HT1080 (cell line): Measurements from ENCODE around the gene TM4SF5. TPM values are rescaled to one million over a fixed set of nuclear protein-coding genes. Genes with fewer than 3 reads are reported as not detected.
"Not testable (repeated sequence)": the region's sequence is repeated elsewhere in the genome, so short reads cannot be mapped to it uniquely, and the experiment has no call there.

ENCODE experiments used
- DNase-seq: peaks from one replicate; pipeline ENCODE4 v3.0.0-alpha.2; 2015; ENCODE audit warnings: low read depth
- total RNA-seq: library from RNA; depleted of rRNA; stranded (reverse); fragments of >200 nt; shearing (Covaris generic); gene quantifications from 2 replicates; pipeline ENCODE4 v1.2.3, GENCODE V29; 2014; rRNA removed

The TM4SF5 gene
- total RNA-seq, 1 experiment from 2014 or later, result not detected

DNA sequence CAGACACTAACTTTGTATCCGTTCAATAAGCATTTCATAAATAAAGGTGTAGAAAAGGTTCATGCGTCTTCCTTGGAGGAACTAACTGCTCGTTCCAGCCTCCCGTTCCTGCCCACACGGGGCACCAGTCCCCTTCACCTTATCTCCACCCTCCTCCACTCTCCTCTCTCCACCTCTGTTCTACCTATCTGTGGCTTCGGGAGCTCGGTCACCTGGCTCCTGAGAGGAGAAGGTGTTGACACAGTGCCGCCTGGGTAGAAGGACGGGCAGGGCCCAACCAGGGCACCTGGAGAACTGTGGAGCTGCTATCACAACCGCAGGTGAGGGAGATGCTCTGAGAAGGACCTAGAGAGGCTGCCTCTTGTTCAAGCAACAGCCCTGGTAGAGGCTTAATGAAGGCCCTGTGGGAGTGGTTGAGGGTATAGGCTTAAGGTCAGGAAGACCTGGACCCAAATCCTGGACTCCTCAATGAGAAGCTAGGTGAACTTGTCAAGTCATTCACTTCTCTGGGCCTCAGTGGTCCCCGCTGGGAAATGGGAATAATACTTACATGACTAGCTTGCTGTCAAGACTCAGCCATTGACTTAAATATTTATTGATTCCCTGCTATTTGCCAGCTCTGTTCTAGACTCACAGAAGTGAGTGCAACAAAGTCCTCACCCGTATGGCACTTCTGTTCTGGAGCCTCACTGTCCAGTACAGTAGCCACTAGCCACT lies 51.8 kb downstream of the TM4SF5 start:
- no peak for DNase-seq

DNA sequence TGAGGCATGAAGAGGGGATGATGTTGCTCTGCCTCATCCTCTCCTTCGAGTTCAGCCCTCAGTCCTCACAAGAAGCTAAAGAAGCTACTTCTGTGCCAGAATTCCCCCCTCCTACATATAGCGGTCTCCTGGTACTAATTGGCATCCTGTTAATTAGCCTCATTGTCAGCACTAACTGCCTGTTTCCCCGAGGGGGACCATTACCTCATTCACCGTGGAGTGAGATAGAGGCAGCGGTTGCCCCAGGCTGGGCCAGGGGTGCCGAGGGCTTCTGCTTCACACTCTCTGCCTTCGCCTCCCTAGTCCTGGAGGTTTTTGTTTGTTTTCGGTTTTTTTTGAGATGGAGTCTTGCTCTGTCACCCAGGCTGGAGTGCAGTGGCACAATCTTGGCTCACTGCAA lies 55.7 kb downstream of the TM4SF5 start:
- no peak for DNase-seq

DNA sequence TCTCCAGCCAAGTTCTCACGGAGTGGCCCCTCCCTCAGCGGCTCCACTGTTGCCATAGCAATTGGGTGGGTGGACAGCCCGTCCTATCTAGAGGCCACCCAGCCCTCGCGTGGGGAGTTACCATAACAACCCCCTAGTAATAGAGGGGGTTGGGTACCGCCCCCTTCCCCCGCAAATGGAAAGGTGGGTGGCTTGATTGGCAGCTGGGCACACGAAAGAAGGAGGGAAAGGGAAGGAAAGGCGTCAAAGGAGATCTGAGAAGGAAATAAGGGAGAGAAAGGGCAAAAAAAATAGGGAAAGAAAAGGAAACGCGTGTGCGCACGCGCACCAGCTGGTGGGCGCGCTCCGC lies 61.1 kb downstream of the TM4SF5 start:
- not testable (repeated sequence) for DNase-seq

Other genes with a start within 250 kb of the TM4SF5 start
- gene MYBBP1A, start 216.5 kb upstream of the TM4SF5 start, total RNA-seq, result 117 and 129 TPM in 2 replicates
- not detected in 2 replicates for gene GGT6, start 211.3 kb upstream of the TM4SF5 start, total RNA-seq
- gene SMTNL2, start 187.4 kb upstream of the TM4SF5 start, total RNA-seq, result not detected in 2 replicates
- gene ALOX15, start 130.2 kb upstream of the TM4SF5 start, total RNA-seq, result not detected in 2 replicates
- 28.0 and 34.2 TPM in 2 replicates for gene PELP1, start 67.7 kb upstream of the TM4SF5 start, total RNA-seq
- gene ARRB2, start 61.3 kb upstream of the TM4SF5 start, total RNA-seq, result 22.1 and 27.4 TPM in 2 replicates
- gene MED11, start 40.5 kb upstream of the TM4SF5 start, total RNA-seq, result 28.9 and 35.8 TPM in 2 replicates
- not detected in 2 replicates for gene ZMYND15, start 32.1 kb upstream of the TM4SF5 start, total RNA-seq
- gene CXCL16, start 32.0 kb upstream of the TM4SF5 start, total RNA-seq, result 0.40 and 1.0 TPM in 2 replicates
- not detected in 2 replicates for gene VMO1, start 14.5 kb downstream of the TM4SF5 start, total RNA-seq
- gene GLTPD2, start 17.1 kb downstream of the TM4SF5 start, total RNA-seq, result not detected in 2 replicates
- 235 and 261 TPM in 2 replicates for gene PSMB6, start 24.3 kb downstream of the TM4SF5 start, total RNA-seq
- 12.8 and 13.1 TPM in 2 replicates for gene PLD2, start 35.3 kb downstream of the TM4SF5 start, total RNA-seq
- 27.1 and 28.7 TPM in 2 replicates for gene MINK1, start 61.5 kb downstream of the TM4SF5 start, total RNA-seq
- gene C17orf107, start 127.7 kb downstream of the TM4SF5 start, total RNA-seq, result 0.07 and 0.48 TPM in 2 replicates
- gene CHRNE, start 131.2 kb downstream of the TM4SF5 start, total RNA-seq, result not detected in 2 replicates
- not detected in 2 replicates for gene GP1BA, start 160.4 kb downstream of the TM4SF5 start, total RNA-seq
- 103 and 112 TPM in 2 replicates for gene SLC25A11, start 168.2 kb downstream of the TM4SF5 start, total RNA-seq
- 70.0 and 95.7 TPM in 2 replicates for gene RNF167, start 168.4 kb downstream of the TM4SF5 start, total RNA-seq
- 1,934 and 2,529 TPM in 2 replicates for gene PFN1, start 176.6 kb downstream of the TM4SF5 start, total RNA-seq
- 2.5 and 3.0 TPM in 2 replicates for gene ENO3, start 179.2 kb downstream of the TM4SF5 start, total RNA-seq
- 75.6 and 81.8 TPM in 2 replicates for gene SPAG7, start 195.9 kb downstream of the TM4SF5 start, total RNA-seq
- 7.6 and 14.3 TPM in 2 replicates for gene CAMTA2, start 215.8 kb downstream of the TM4SF5 start, total RNA-seq
- gene INCA1, start 225.6 kb downstream of the TM4SF5 start, total RNA-seq, result 0.08 TPM in 1 of 2 replicates, not detected in the other
- gene KIF1C, start 226.1 kb downstream of the TM4SF5 start, total RNA-seq, result 64.3 and 67.6 TPM in 2 replicates